GM19438 (cell line): ENCODE data around the gene JUND.

Source experiments
- ATAC-seq: cut with Tn5 transposase; IDR thresholded peaks from one replicate; pipeline ENCODE4 v1.9.1; 2021; ENCODE audit warnings: low read depth; ENCODE audit not compliant: unreplicated experiment

The JUND gene

GRCh38 chr19:18309525-18310064 lies 28.2 kb upstream of the JUND start:
- ATAC-seq = no peak

GRCh38 chr19:18308948-18309325 lies 27.5 kb upstream of the JUND start:
- no peak for ATAC-seq

GRCh38 chr19:18308051-18308947 lies 26.9 kb upstream of the JUND start:
- no peak for ATAC-seq

- no peak for ATAC-seq
Measured at GRCh38 chr19:18307271-18307681, 25.9 kb upstream of the JUND start.

GRCh38 chr19:18306888-18307260 lies 25.5 kb upstream of the JUND start:
- no peak for ATAC-seq

- ATAC-seq = no peak
Measured at GRCh38 chr19:18306209-18306887, 24.9 kb upstream of the JUND start.

GRCh38 chr19:18304458-18305310 lies 23.3 kb upstream of the JUND start:
- no peak for ATAC-seq

- no peak for ATAC-seq
Measured at GRCh38 chr19:18304208-18304457, 22.7 kb upstream of the JUND start.

GRCh38 chr19:18301718-18302111 lies 20.3 kb upstream of the JUND start:
- ATAC-seq = no peak

- ATAC-seq = no peak
Measured at GRCh38 chr19:18300930-18301717, 19.7 kb upstream of the JUND start.

- ATAC-seq = no peak
Measured at GRCh38 chr19:18299654-18300053, 18.2 kb upstream of the JUND start.

- no peak for ATAC-seq
Measured at GRCh38 chr19:18298601-18299000, 17.2 kb upstream of the JUND start.

- no peak for ATAC-seq
Measured at GRCh38 chr19:18297308-18297707, 15.9 kb upstream of the JUND start.

GRCh38 chr19:18295034-18295451 lies 13.6 kb upstream of the JUND start:
- ATAC-seq = no peak

- no peak for ATAC-seq
Measured at GRCh38 chr19:18294467-18294864, 13.0 kb upstream of the JUND start.

- no peak for ATAC-seq
Measured at GRCh38 chr19:18293642-18294466, 12.4 kb upstream of the JUND start.

- ATAC-seq = no peak
Measured at GRCh38 chr19:18292810-18293641, 11.6 kb upstream of the JUND start.

- ATAC-seq = no peak
Measured at GRCh38 chr19:18292462-18292809, 11.0 kb upstream of the JUND start.
